SK-N-SH (cell line): ENCODE data around the gene TNIP3. TPM values are rescaled to one million over a fixed set of nuclear protein-coding genes. Genes with fewer than 3 reads are reported as not detected.

Source experiments
- CTCF ChIA-PET: fragments of 300-600, 350-600 bp; formaldehyde crosslinking; extraction: SDS; loops from one replicate; lab custom pipeline; 2021; lab: Yijun Ruan, JAX
- POLR2A ChIA-PET: fragments of 350-600 bp; sonication (Branson Sonifier 250); formaldehyde crosslinking; extraction: SDS; loops from one replicate; lab custom pipeline; 2020; ENCODE audit warnings: antibody characterized with exemption, inconsistent platforms; lab: Yijun Ruan, JAX
- DNase-seq: peaks from one replicate; pipeline ENCODE4 v3.0.0; 2012
- H2AFZ ChIP-seq: fragments of 200-600 bp; sonication (generic); 2 replicates; pipeline ENCODE4 v1.8.1; 2016; ENCODE audit warnings: antibody characterized with exemption, mild to moderate bottlenecking, low read depth
- H3F3A ChIP-seq: fragments of 200-600 bp; sonication (generic); replicated peaks from 2 replicates; pipeline ENCODE3; 2016; ENCODE audit warnings: antibody characterized with exemption, mild to moderate bottlenecking; ENCODE audit not compliant: insufficient read depth
- H3K27ac ChIP-seq, 2 experiments: fragments of 200-500 bp in 1 of 2; fragments of 200-600 bp in 1 of 2; sonication (Bioruptor generic) in 1 of 2; sonication (generic), shearing (Covaris generic) in 1 of 2; 2 replicates each; pipeline versions ENCODE4 v1.5.1 to v1.6.1; 2014 to 2016; ENCODE audit warnings: low read depth in 2 of 2, inconsistent platforms in 1 of 2, low read length in 1 of 2, mild to moderate bottlenecking in 1 of 2, mixed read lengths in 1 of 2
- H3K27me3 ChIP-seq: fragments of 200-600 bp; sonication (generic), shearing (Covaris generic); 2 replicates; pipeline ENCODE4 v1.6.1; 2016; ENCODE audit warnings: mixed run types; ENCODE audit not compliant: insufficient read depth
- H3K36me3 ChIP-seq, 2 experiments: fragments of 200-500 bp in 1 of 2; fragments of 200-600 bp in 1 of 2; sonication (Bioruptor generic) in 1 of 2; sonication (generic) in 1 of 2; replicated peaks in 1 of 2; 2 replicates each; pipeline versions ENCODE3 to v1.5.1; 2014 to 2016; ENCODE audit warnings: low read length in 1 of 2, mild to moderate bottlenecking in 1 of 2; ENCODE audit not compliant: insufficient read depth in 2 of 2, control insufficient read depth in 1 of 2
- H3K4me1 ChIP-seq, 2 experiments: fragments of 200-500 bp in 1 of 2; fragments of 200-600 bp in 1 of 2; sonication (Bioruptor generic) in 1 of 2; sonication (generic), shearing (Covaris generic) in 1 of 2; 2 replicates each; pipeline versions ENCODE4 v1.5.1 to v1.6.1; 2014 to 2016; ENCODE audit warnings: low read depth in 1 of 2, low read length in 1 of 2, mixed run types in 1 of 2; ENCODE audit not compliant: insufficient read depth in 2 of 2, control insufficient read depth in 1 of 2
- H3K4me2 ChIP-seq: fragments of 200-600 bp; sonication (generic), shearing (Covaris generic); 2 replicates; pipeline ENCODE4 v1.6.1; 2017; ENCODE audit warnings: mixed run types
- H3K4me3 ChIP-seq, 2 experiments: fragments of 200-500 bp in 1 of 2; fragments of 200-600 bp in 1 of 2; sonication (Bioruptor generic) in 1 of 2; sonication (generic), shearing (Covaris generic) in 1 of 2; 2 replicates each; pipeline versions ENCODE4 v1.5.1 to v1.8.1; 2014 to 2016; ENCODE audit warnings: low read depth in 2 of 2, inconsistent platforms in 1 of 2, low read length in 1 of 2, mild to moderate bottlenecking in 1 of 2, mixed read lengths in 1 of 2, moderate library complexity in 1 of 2
- H3K79me2 ChIP-seq: fragments of 200-600 bp; sonication (generic); 2 replicates; pipeline ENCODE4 v1.8.1; 2017; ENCODE audit warnings: mild to moderate bottlenecking; ENCODE audit not compliant: insufficient read depth
- H3K9ac ChIP-seq: fragments of 200-600 bp; sonication (generic); 2 replicates; pipeline ENCODE4 v1.6.1; 2017; ENCODE audit warnings: mixed run types
- H3K9me2 ChIP-seq: fragments of 200-600 bp; sonication (generic); 2 replicates; pipeline ENCODE4 v1.6.1; 2017; ENCODE audit warnings: mixed run types
- H3K9me3 ChIP-seq: fragments of 200-600 bp; sonication (generic); 2 replicates; pipeline ENCODE4 v1.6.1; 2017; ENCODE audit warnings: mixed run types, mild to moderate bottlenecking, moderate library complexity
- H4K20me1 ChIP-seq: fragments of 200-600 bp; sonication (generic); 2 replicates; pipeline ENCODE4 v1.6.1; 2017; ENCODE audit warnings: mild to moderate bottlenecking, mixed run types; ENCODE audit not compliant: insufficient read depth
- ELF1 ChIP-seq: IDR thresholded peaks from 2 replicates; pipeline ENCODE4 v1.4.0; 2012
- FOSL2 ChIP-seq: IDR thresholded peaks from 2 replicates; pipeline ENCODE4 v1.4.0; 2012; ENCODE audit warnings: low read depth, mild to moderate bottlenecking, moderate library complexity, borderline replicate concordance
- GABPA ChIP-seq: IDR thresholded peaks from 2 replicates; pipeline ENCODE4 v1.4.0; 2012; ENCODE audit warnings: low read depth, mild to moderate bottlenecking
- JUND ChIP-seq: IDR thresholded peaks from 2 replicates; pipeline ENCODE4 v1.4.0; 2012
- MXI1 ChIP-seq: IDR thresholded peaks from 2 replicates; pipeline ENCODE4 v1.6.1; 2012; ENCODE audit warnings: mild to moderate bottlenecking, low read depth, low read length, improper control_type of control experiment
- NFIC ChIP-seq: IDR thresholded peaks from 2 replicates; pipeline ENCODE4 v1.4.0; 2012; ENCODE audit warnings: borderline replicate concordance
- NRF1 ChIP-seq: IDR thresholded peaks from 2 replicates; pipeline ENCODE4 v1.6.1; 2012; ENCODE audit warnings: low read depth, mild to moderate bottlenecking, low read length
- RAD21 ChIP-seq: IDR thresholded peaks from 2 replicates; pipeline ENCODE4 v1.6.1; 2012; ENCODE audit warnings: mild to moderate bottlenecking, low read length
- RXRA ChIP-seq: IDR thresholded peaks from 2 replicates; pipeline ENCODE4 v1.4.0; 2012; ENCODE audit warnings: low read depth, mild to moderate bottlenecking, borderline replicate concordance
- SIN3A ChIP-seq: IDR thresholded peaks from 2 replicates; pipeline ENCODE4 v1.6.1; 2012; ENCODE audit warnings: low read depth, mild to moderate bottlenecking, low read length, moderate library complexity, borderline replicate concordance
- SMC3 ChIP-seq: IDR thresholded peaks from 2 replicates; pipeline ENCODE4 v1.6.1; 2012; ENCODE audit warnings: low read depth, low read length, improper control_type of control experiment
- TAF1 ChIP-seq: IDR thresholded peaks from 2 replicates; pipeline ENCODE4 v1.6.1; 2012; ENCODE audit warnings: low read depth, mild to moderate bottlenecking, low read length, moderate library complexity, borderline replicate concordance
- TEAD4 ChIP-seq: IDR thresholded peaks from 2 replicates; pipeline ENCODE4 v1.4.0; 2012; ENCODE audit warnings: mild to moderate bottlenecking, borderline replicate concordance; ENCODE audit not compliant: insufficient read depth
- polyA plus RNA-seq, 3 experiments: library from polyadenylated mRNA; depleted of rRNA; stranded (reverse); fragments of >200 nt; gene quantifications; 2 replicates each; pipeline ENCODE4 v1.2.3, GENCODE V29; 2012
- TF ChIP-seq, protein P1 (sequence below): IDR thresholded peaks from 2 replicates; pipeline ENCODE4 v1.6.1; 2012; ENCODE audit warnings: mild to moderate bottlenecking, low read depth, low read length, moderate library complexity
- TF ChIP-seq, protein P2 (sequence below): fragments of 200-600 bp; sonication (generic); IDR thresholded peaks from 2 replicates; pipeline ENCODE4 v1.6.1; 2017; ENCODE audit warnings: antibody characterized with exemption, mild to moderate bottlenecking, moderate library complexity
- TF ChIP-seq, protein P3 (sequence below): IDR thresholded peaks from 2 replicates; pipeline ENCODE4 v1.4.0; 2012; ENCODE audit warnings: low read depth, borderline replicate concordance

Gene TNIP3
- polyA plus RNA-seq, 1 of the 3 experiments (the other 2 are of a cell fraction) = 0.15 TPM

DNA sequence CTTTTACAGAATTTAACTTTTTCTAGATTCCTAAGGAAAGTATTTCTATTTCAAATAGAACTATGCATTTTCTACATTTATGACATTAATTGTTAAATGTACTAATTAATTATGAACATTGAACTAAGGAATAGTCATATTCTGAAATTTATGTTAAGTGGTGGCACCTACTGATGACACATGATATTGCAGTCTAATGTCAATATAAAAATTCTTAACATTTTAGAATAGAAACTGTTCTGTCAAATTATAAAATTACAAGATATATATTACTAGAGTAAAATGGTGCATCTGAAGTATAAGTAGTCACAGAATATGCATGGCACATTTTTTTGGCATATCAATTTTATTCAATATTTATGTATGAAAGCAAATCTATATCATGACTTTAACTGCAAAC lies 51.6 kb downstream of the TNIP3 start:
- H3K27ac ChIP-seq = no peak overlapping the region
- no peak overlapping the region for H3K9ac ChIP-seq

More for the DNA sequence above, 51.6 kb downstream of the TNIP3 start:
- H3K4me1 ChIP-seq = no peaks in the 10 kb centered on the region
- no peaks in the 10 kb centered on the region for H3F3A ChIP-seq
- CTCF ChIA-PET = interaction anchor here (1.0 to 1.6 kb wide), 3 partner anchors 14 to 957 kb away, joined by 3 to 7 read pairs (median 4); partner anchors contain the start of gene NDNF
- POLR2A ChIA-PET = no interaction called here
- no peaks in the 10 kb centered on the region for H3K79me2 ChIP-seq
- no peaks in the 10 kb centered on the region for H3K36me3 ChIP-seq
- no peaks in the 10 kb centered on the region for H4K20me1 ChIP-seq
- H3K9me2 ChIP-seq = no peaks in the 10 kb centered on the region; the same call in 1 of the 2 replicates
- no peak overlapping the region for H3K4me3 ChIP-seq
- H3K27me3 ChIP-seq = no peaks in the 10 kb centered on the region
- no peaks in the 10 kb centered on the region for H3K9me3 ChIP-seq
- no peak overlapping the region for H3K4me2 ChIP-seq
- DNase-seq = no peak
- TF ChIP-seq FOSL2 (no peak), ELF1 (no peak), NRF1 (no peak), RAD21 (peak; percentile 30; the same call in 1 of the 2 replicates), NFIC (no peak), JUND (no peak), SMC3 (no peak), GABPA (no peak), RXRA (no peak), TAF1 (no peak), MXI1 (no peak), TEAD4 (no peak), SIN3A (no peak)
- TF ChIP-seq, protein P1, sequence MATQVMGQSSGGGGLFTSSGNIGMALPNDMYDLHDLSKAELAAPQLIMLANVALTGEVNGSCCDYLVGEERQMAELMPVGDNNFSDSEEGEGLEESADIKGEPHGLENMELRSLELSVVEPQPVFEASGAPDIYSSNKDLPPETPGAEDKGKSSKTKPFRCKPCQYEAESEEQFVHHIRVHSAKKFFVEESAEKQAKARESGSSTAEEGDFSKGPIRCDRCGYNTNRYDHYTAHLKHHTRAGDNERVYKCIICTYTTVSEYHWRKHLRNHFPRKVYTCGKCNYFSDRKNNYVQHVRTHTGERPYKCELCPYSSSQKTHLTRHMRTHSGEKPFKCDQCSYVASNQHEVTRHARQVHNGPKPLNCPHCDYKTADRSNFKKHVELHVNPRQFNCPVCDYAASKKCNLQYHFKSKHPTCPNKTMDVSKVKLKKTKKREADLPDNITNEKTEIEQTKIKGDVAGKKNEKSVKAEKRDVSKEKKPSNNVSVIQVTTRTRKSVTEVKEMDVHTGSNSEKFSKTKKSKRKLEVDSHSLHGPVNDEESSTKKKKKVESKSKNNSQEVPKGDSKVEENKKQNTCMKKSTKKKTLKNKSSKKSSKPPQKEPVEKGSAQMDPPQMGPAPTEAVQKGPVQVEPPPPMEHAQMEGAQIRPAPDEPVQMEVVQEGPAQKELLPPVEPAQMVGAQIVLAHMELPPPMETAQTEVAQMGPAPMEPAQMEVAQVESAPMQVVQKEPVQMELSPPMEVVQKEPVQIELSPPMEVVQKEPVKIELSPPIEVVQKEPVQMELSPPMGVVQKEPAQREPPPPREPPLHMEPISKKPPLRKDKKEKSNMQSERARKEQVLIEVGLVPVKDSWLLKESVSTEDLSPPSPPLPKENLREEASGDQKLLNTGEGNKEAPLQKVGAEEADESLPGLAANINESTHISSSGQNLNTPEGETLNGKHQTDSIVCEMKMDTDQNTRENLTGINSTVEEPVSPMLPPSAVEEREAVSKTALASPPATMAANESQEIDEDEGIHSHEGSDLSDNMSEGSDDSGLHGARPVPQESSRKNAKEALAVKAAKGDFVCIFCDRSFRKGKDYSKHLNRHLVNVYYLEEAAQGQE = no peak
- TF ChIP-seq, protein P2, sequence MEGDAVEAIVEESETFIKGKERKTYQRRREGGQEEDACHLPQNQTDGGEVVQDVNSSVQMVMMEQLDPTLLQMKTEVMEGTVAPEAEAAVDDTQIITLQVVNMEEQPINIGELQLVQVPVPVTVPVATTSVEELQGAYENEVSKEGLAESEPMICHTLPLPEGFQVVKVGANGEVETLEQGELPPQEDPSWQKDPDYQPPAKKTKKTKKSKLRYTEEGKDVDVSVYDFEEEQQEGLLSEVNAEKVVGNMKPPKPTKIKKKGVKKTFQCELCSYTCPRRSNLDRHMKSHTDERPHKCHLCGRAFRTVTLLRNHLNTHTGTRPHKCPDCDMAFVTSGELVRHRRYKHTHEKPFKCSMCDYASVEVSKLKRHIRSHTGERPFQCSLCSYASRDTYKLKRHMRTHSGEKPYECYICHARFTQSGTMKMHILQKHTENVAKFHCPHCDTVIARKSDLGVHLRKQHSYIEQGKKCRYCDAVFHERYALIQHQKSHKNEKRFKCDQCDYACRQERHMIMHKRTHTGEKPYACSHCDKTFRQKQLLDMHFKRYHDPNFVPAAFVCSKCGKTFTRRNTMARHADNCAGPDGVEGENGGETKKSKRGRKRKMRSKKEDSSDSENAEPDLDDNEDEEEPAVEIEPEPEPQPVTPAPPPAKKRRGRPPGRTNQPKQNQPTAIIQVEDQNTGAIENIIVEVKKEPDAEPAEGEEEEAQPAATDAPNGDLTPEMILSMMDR = peak; percentile 64
- TF ChIP-seq, protein P3, sequence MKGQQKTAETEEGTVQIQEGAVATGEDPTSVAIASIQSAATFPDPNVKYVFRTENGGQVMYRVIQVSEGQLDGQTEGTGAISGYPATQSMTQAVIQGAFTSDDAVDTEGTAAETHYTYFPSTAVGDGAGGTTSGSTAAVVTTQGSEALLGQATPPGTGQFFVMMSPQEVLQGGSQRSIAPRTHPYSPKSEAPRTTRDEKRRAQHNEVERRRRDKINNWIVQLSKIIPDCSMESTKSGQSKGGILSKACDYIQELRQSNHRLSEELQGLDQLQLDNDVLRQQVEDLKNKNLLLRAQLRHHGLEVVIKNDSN = no peak
- TF ChIP-seq, all 33 proteins: peak for 2
- no peak overlapping the region for H2AFZ ChIP-seq
